ENCODE results near the gene MRPL18.
"Not testable (repeated sequence)": the region's sequence is repeated elsewhere in the genome, so short reads cannot be mapped to it uniquely, and the experiment has no call there.

The MRPL18 gene

GRCh38 chr6:159788753-159789376 lies 1.4 kb upstream of the MRPL18 start:
- DNase-seq (ENCODE audit: low read depth in 1 of 2, low spot score in 1 of 2): peak in 1 of 2 experiments; percentile 25
- peak overlapping the region; percentile 91 for H3K4me3 ChIP-seq (replicated peaks; ENCODE audit: insufficient read depth, low read length)

GRCh38 chr6:159789377-159790148 lies 704 bp upstream of the MRPL18 start, which contains the start of gene TCP1:
TCP1 (minus strand) TSS chr6:159789602; CDS start chr6:159789468, 134 bp downstream.
- peak; percentile 98 to 100 for DNase-seq (ENCODE audit: low read depth in 1 of 2, low spot score in 1 of 2)
- Histone ChIP-seq H3K27ac (replicated peaks) (peak within 1 kb of the TSS; percentile 87), H3K27me3 (ENCODE audit: insufficient read depth, poor library complexity, severe bottlenecking) (no peaks in the 10 kb centered on the region), H3K4me3 (replicated peaks; ENCODE audit: insufficient read depth, low read length) (peak within 1 kb of the TSS; percentile 91)
- TF ChIP-seq SPI1 (IDR thresholded peaks at IDR 0.05; ENCODE audit: borderline replicate concordance, low read depth) (peak; percentile 78; the same call in 1 of the 2 replicates), CTCF (IDR thresholded peaks at IDR 0.05; ENCODE audit: insufficient read depth, low read length) (no peak), POLR2AphosphoS5 (IDR thresholded peaks at IDR 0.05; ENCODE audit: low read depth) (peak; percentile 75), GABPA (IDR thresholded peaks at IDR 0.05; ENCODE audit: low read depth) (peak; percentile 84)

More at GRCh38 chr6:159788753-159789376, 1.4 kb upstream of the MRPL18 start:
- no peaks in the 10 kb centered on the region for H3K27me3 ChIP-seq (ENCODE audit: insufficient read depth, poor library complexity, severe bottlenecking)
- TF ChIP-seq SPI1 (IDR thresholded peaks at IDR 0.05; ENCODE audit: borderline replicate concordance, low read depth): no peak
- no peak for TF ChIP-seq CTCF (IDR thresholded peaks at IDR 0.05; ENCODE audit: insufficient read depth, low read length)
- TF ChIP-seq GABPA (IDR thresholded peaks at IDR 0.05; ENCODE audit: low read depth): no peak
- no peak; the same call in 1 of the 2 replicates for TF ChIP-seq POLR2AphosphoS5 (IDR thresholded peaks at IDR 0.05; ENCODE audit: low read depth)
- no peak for TF ChIP-seq REST (IDR thresholded peaks at IDR 0.05; ENCODE audit: insufficient replicate concordance, low read depth)
- peak overlapping the region; percentile 87 for H3K27ac ChIP-seq (replicated peaks)

GRCh38 chr6:159790956-159791598 lies 810 bp downstream of the MRPL18 start:
- peak; percentile 67; the same call in 1 of the 2 replicates for TF ChIP-seq SPI1 (IDR thresholded peaks at IDR 0.05; ENCODE audit: borderline replicate concordance, low read depth)
- TF ChIP-seq CTCF (IDR thresholded peaks at IDR 0.05; ENCODE audit: insufficient read depth, low read length): no peak
- Histone ChIP-seq H3K27ac (replicated peaks) (peak overlapping the region; percentile 87), H3K4me3 (replicated peaks; ENCODE audit: insufficient read depth, low read length) (peak overlapping the region; percentile 87), H3K27me3 (ENCODE audit: insufficient read depth, poor library complexity, severe bottlenecking) (no peaks in the 10 kb centered on the region)
- DNase-seq (ENCODE audit: low read depth in 1 of 2, low spot score in 1 of 2): peak in 1 of 2 experiments; percentile 53

- H3K27ac ChIP-seq (replicated peaks); H3K27me3 ChIP-seq (ENCODE audit: insufficient read depth, poor library complexity, severe bottlenecking); DNase-seq (ENCODE audit: low read depth in 1 of 2, low spot score in 1 of 2); H3K4me3 ChIP-seq (replicated peaks; ENCODE audit: insufficient read depth, low read length): not testable (repeated sequence)
Measured at GRCh38 chr6:159794976-159795375, 4.7 kb downstream of the MRPL18 start.
